ENCODE data around the gene TRIM72. TPM values are rescaled to one million over a fixed set of nuclear protein-coding genes. Genes with fewer than 3 reads are reported as not detected.
A peak's percentile ranks its signal among the peaks of the same experiment; 100 is the strongest.

TRIM72 gene
- total and polyA plus RNA-seq, 2 of the 8 experiments (the other 6 are each of a cell fraction or from before 2014, with no cell fraction given), result 0.57 to 2.1 TPM

- Histone ChIP-seq H2BK20ac (ENCODE audit: low read length) (no peak overlapping the region), H3K23ac (ENCODE audit: insufficient read length) (no peak overlapping the region), H2BK5ac (ENCODE audit: low read depth, low read length) (no peak overlapping the region), H3K4me3 (ENCODE audit: extremely low read depth in 1 of 4, insufficient read depth in 2 of 4, low read depth in 3 of 4, low read length in 4 of 4) (no peak overlapping the region), H3K56ac (replicated peaks; ENCODE audit: insufficient read length, low read depth, low read length) (no peak overlapping the region), H3K23me2 (ENCODE audit: low read depth, low read length) (no peaks in the 10 kb centered on the region), H2AK5ac (ENCODE audit: low read depth, low read length) (no peak overlapping the region), H3K4ac (replicated peaks; ENCODE audit: insufficient read length, low read depth, low read length) (no peak overlapping the region), H3K4me2 (ENCODE audit: insufficient read depth in 1 of 2, low read depth in 2 of 2, low read length in 2 of 2) (no peak overlapping the region), H4K20me1 (replicated peaks in 1 of 2; ENCODE audit: control insufficient read depth in 1 of 2, insufficient read depth in 2 of 2, low read length in 2 of 2) (no peaks in the 10 kb centered on the region), H3K79me1 (ENCODE audit: low read depth, low read length) (no peaks in the 10 kb centered on the region), H3K14ac (ENCODE audit: insufficient read length) (no peak overlapping the region), H3K79me2 (ENCODE audit: control insufficient read depth in 1 of 2, insufficient read depth in 2 of 2, low read length in 2 of 2) (no peaks in the 10 kb centered on the region), H3K9me3 (ENCODE audit: insufficient read depth in 2 of 2, low read depth in 1 of 2, low read length in 1 of 2) (no peaks in the 10 kb centered on the region), H2BK15ac (ENCODE audit: low read length) (no peak overlapping the region), H3K4me1 (replicated peaks in 1 of 4; ENCODE audit: control insufficient read depth in 3 of 4, insufficient read depth in 4 of 4, low read length in 3 of 4) (peaks cover 0 to 5% (median 0%) of the 10 kb centered on the region in 4 experiments; a peak in 1 of 7 replicates), H3K9ac (replicated peaks in 1 of 4; ENCODE audit: extremely low read depth in 1 of 4, low read depth in 3 of 4, low read length in 3 of 4) (no peak overlapping the region), H2BK12ac (ENCODE audit: low read depth, low read length) (no peak overlapping the region), H4K5ac (ENCODE audit: insufficient read length, low read depth, low read length) (no peak overlapping the region), H3K27me3 (replicated peaks in 1 of 4; ENCODE audit: control insufficient read depth in 3 of 4, extremely low read depth in 1 of 4, insufficient read depth in 3 of 4, low read length in 3 of 4) (no peaks in the 10 kb centered on the region), H2AFZ (ENCODE audit: low read length) (no peak overlapping the region), H3K18ac (ENCODE audit: extremely low read depth, low read length) (no peak overlapping the region), H3K27ac (ENCODE audit: low read depth, low read length) (no peak overlapping the region), H4K91ac (replicated peaks; ENCODE audit: insufficient read length, low read length) (peak overlapping the region; percentile 17), H4K8ac (ENCODE audit: extremely low read depth, insufficient read depth, low read length) (no peak overlapping the region), H3K36me3 (ENCODE audit: control insufficient read depth in 2 of 4, insufficient read depth in 4 of 4, low read length in 3 of 4) (no peaks in the 10 kb centered on the region), H2BK120ac (replicated peaks; ENCODE audit: low read depth, low read length) (no peak overlapping the region)
- WGBS, 2 experiments (ENCODE audit: extremely low coverage in 1 of 2, insufficient coverage in 1 of 2, insufficient read length in 1 of 2, insufficient replicate concordance in 2 of 2, low coverage in 1 of 2, low lambda C conversion rate in 2 of 2, missing lambda C conversion rate in 1 of 2), result 92% methylated on average over 17 of the region's 17 CpGs; no CpG with 5 or more reads in 1 of the 2 experiments
- CTCF ChIA-PET (ENCODE audit: partially characterized antibody), result no interaction called here
- FAIRE-seq (no peak), DNase-seq (ENCODE audit: low read depth in 1 of 2, low spot score in 2 of 2) (no peak)
- POLR2A ChIA-PET (ENCODE audit: partially characterized antibody), result no interaction called here
- TF ChIP-seq GTF2F1 (IDR thresholded peaks at IDR 0.05; ENCODE audit: borderline replicate concordance, low read depth, low read length) (no peak), SP4 (IDR thresholded peaks at IDR 0.05; ENCODE audit: low read length) (no peak), MAFK (IDR thresholded peaks at IDR 0.05; ENCODE audit: low read depth, low read length) (no peak), ATF2 (IDR thresholded peaks at IDR 0.05; ENCODE audit: low read length) (no peak), CTBP2 (IDR thresholded peaks at IDR 0.05; ENCODE audit: borderline replicate concordance, insufficient read depth, insufficient read length, low read length) (no peak), SIN3A (conservative IDR thresholded peaks at IDR 0.05 in 1 of 2, IDR thresholded peaks at IDR 0.05 in 1 of 2; ENCODE audit: low read depth in 1 of 2, low read length in 2 of 2) (no peak), POLR2AphosphoS5 (IDR thresholded peaks at IDR 0.05; ENCODE audit: low read depth, low read length) (no peak), CTCF (IDR thresholded peaks at IDR 0.05; ENCODE audit: control extremely low read depth in 1 of 3, insufficient read depth in 1 of 3, low read depth in 1 of 3, low read length in 3 of 3) (no peak), KDM1A (IDR thresholded peaks at IDR 0.05; ENCODE audit: borderline replicate concordance, low read length) (no peak)
Measured at GRCh38 chr16:31277659-31278260, 63.8 kb downstream of the TRIM72 start.

Measured in H1 (cell line).